ENCODE measurements around the gene MAFF.

MAFF gene

GRCh38 chr22:38204784-38205183, 3.0 kb downstream of the MAFF start:
- DNase-seq (ENCODE audit: low spot score): no peak

GRCh38 chr22:38205261-38206128, 3.7 kb downstream of the MAFF start:
- no peak for DNase-seq (ENCODE audit: low spot score)

- no peak for DNase-seq (ENCODE audit: low spot score)
Observed at GRCh38 chr22:38207898-38208432, 6.2 kb downstream of the MAFF start.

- no peak for DNase-seq (ENCODE audit: low spot score)
Observed at GRCh38 chr22:38208551-38208968, 6.8 kb downstream of the MAFF start.

- DNase-seq (ENCODE audit: low spot score): no peak
Observed at GRCh38 chr22:38211556-38211955, 9.8 kb downstream of the MAFF start.

- DNase-seq (ENCODE audit: low spot score): no peak
Observed at GRCh38 chr22:38212442-38212841, 10.6 kb downstream of the MAFF start.

GRCh38 chr22:38213319-38213989, 11.7 kb downstream of the MAFF start:
- no peak for DNase-seq (ENCODE audit: low spot score)

- no peak for DNase-seq (ENCODE audit: low spot score)
Observed at GRCh38 chr22:38213990-38214301, 12.2 kb downstream of the MAFF start.

GRCh38 chr22:38214302-38215056, 12.7 kb downstream of the MAFF start:
- DNase-seq (ENCODE audit: low spot score): peak; percentile 95

- no peak for DNase-seq (ENCODE audit: low spot score)
Observed at GRCh38 chr22:38215156-38216038, 13.6 kb downstream of the MAFF start.

- no peak for DNase-seq (ENCODE audit: low spot score)
Observed at GRCh38 chr22:38218661-38219622, 17.1 kb downstream of the MAFF start.

GRCh38 chr22:38219632-38220031, 17.8 kb downstream of the MAFF start:
- peak; percentile 64 for DNase-seq (ENCODE audit: low spot score)

GRCh38 chr22:38220163-38220562, 18.4 kb downstream of the MAFF start:
- DNase-seq (ENCODE audit: low spot score): no peak

GRCh38 chr22:38220653-38221386, 19.0 kb downstream of the MAFF start:
- no peak for DNase-seq (ENCODE audit: low spot score)

- DNase-seq (ENCODE audit: low spot score): no peak
Observed at GRCh38 chr22:38221407-38221806, 19.6 kb downstream of the MAFF start.

GRCh38 chr22:38221908-38222796, 20.4 kb downstream of the MAFF start:
- DNase-seq (ENCODE audit: low spot score): no peak

GRCh38 chr22:38222797-38223119, 21.0 kb downstream of the MAFF start:
- DNase-seq (ENCODE audit: low spot score): no peak

GRCh38 chr22:38223289-38223960, 21.6 kb downstream of the MAFF start:
- no peak for DNase-seq (ENCODE audit: low spot score)

Measured in D341Med (cell line).